Measurements from ENCODE around the gene PCDH1.

- TF ChIP-seq EZH2phosphoT487 (IDR thresholded peaks at IDR 0.05; ENCODE audit: low read depth) (no peak), CTCF (IDR thresholded peaks at IDR 0.05; ENCODE audit: low read depth, low read length) (no peak)
Observed at GRCh38 chr5:141850786-141851185, 27.4 kb downstream of the PCDH1 start.

Measured in OCI-LY3 (cell line).